ENCODE data around the gene RNF148.
"Not testable (repeated sequence)": the region's sequence is repeated elsewhere in the genome, so short reads cannot be mapped to it uniquely, and the experiment has no call there.

The RNF148 gene

GRCh38 chr7:122686360-122686878 lies 16.3 kb downstream of the RNF148 start:
- no peak for DNase-seq (ENCODE audit: low read depth)
- TF ChIP-seq CTCF (conservative IDR thresholded peaks at IDR 0.05; ENCODE audit: control insufficient read depth, insufficient read depth, low read depth, low read length): no peak
- H3K4me3 ChIP-seq (ENCODE audit: control insufficient read depth, low read depth, low read length): no peak overlapping the region

GRCh38 chr7:122684504-122684903 lies 18.2 kb downstream of the RNF148 start:
- no peak for TF ChIP-seq CTCF (conservative IDR thresholded peaks at IDR 0.05; ENCODE audit: control insufficient read depth, insufficient read depth, low read depth, low read length)
- no peak overlapping the region for H3K4me3 ChIP-seq (ENCODE audit: control insufficient read depth, low read depth, low read length)
- DNase-seq (ENCODE audit: low read depth): no peak

- H3K4me3 ChIP-seq (ENCODE audit: control insufficient read depth, low read depth, low read length): no peak overlapping the region
- no peak for DNase-seq (ENCODE audit: low read depth)
- TF ChIP-seq CTCF (conservative IDR thresholded peaks at IDR 0.05; ENCODE audit: control insufficient read depth, insufficient read depth, low read depth, low read length): no peak
These were observed 19.7 kb downstream of the RNF148 start for GRCh38 chr7:122682815-122683550.

GRCh38 chr7:122681186-122681585 lies 21.5 kb downstream of the RNF148 start:
- not testable (repeated sequence) for DNase-seq (ENCODE audit: low read depth); H3K4me3 ChIP-seq (ENCODE audit: control insufficient read depth, low read depth, low read length)

- DNase-seq (ENCODE audit: low read depth): no peak
- no peak overlapping the region for H3K4me3 ChIP-seq (ENCODE audit: control insufficient read depth, low read depth, low read length)
- no peak for TF ChIP-seq CTCF (conservative IDR thresholded peaks at IDR 0.05; ENCODE audit: control insufficient read depth, insufficient read depth, low read depth, low read length)
These were observed 22.9 kb downstream of the RNF148 start for GRCh38 chr7:122679813-122680212.

- DNase-seq (ENCODE audit: low read depth); H3K4me3 ChIP-seq (ENCODE audit: control insufficient read depth, low read depth, low read length): not testable (repeated sequence)
These were observed 23.4 kb downstream of the RNF148 start for GRCh38 chr7:122679269-122679709.

GRCh38 chr7:122677149-122677548 lies 25.6 kb downstream of the RNF148 start:
- TF ChIP-seq CTCF (conservative IDR thresholded peaks at IDR 0.05; ENCODE audit: control insufficient read depth, insufficient read depth, low read depth, low read length): no peak
- H3K4me3 ChIP-seq (ENCODE audit: control insufficient read depth, low read depth, low read length): no peak overlapping the region
- no peak for DNase-seq (ENCODE audit: low read depth)

GRCh38 chr7:122676466-122676865 lies 26.3 kb downstream of the RNF148 start:
- no peak overlapping the region for H3K4me3 ChIP-seq (ENCODE audit: control insufficient read depth, low read depth, low read length)
- DNase-seq (ENCODE audit: low read depth): no peak
- no peak for TF ChIP-seq CTCF (conservative IDR thresholded peaks at IDR 0.05; ENCODE audit: control insufficient read depth, insufficient read depth, low read depth, low read length)

Measured in fibroblast of mammary gland (primary cell).